Mucosa of descending colon (tissue), 3 donors: Measurements from ENCODE around the gene LSP1. TPM values are rescaled to one million over a fixed set of nuclear protein-coding genes. Genes with fewer than 3 reads are reported as not detected.
A peak's percentile ranks its signal among the peaks of the same experiment; 100 is the strongest.

Source experiments
- ATAC-seq: fragments of 200-7000 bp; cut with Tn5 transposase; one replicate; pipeline ENCODE4 v1.9.1; 2020; ENCODE audit warnings: mild to moderate bottlenecking, moderate library complexity
- DNase-seq, 3 donors: peaks; one replicate each; pipeline ENCODE4 v3.0.0-alpha.2; 2020
- H3K36me3 ChIP-seq: fragments of 200-600 bp; one replicate; pipeline ENCODE4 v1.8.0; 2021; ENCODE audit warnings: low read depth, mild to moderate bottlenecking
- H3K4me1 ChIP-seq: fragments of 200-600 bp; one replicate; pipeline ENCODE4 v1.8.0; 2021; ENCODE audit warnings: low read depth, mild to moderate bottlenecking
- H3K4me3 ChIP-seq: fragments of 200-600 bp; one replicate; pipeline ENCODE4 v1.8.0; 2021; ENCODE audit warnings: mild to moderate bottlenecking
- H3K9me3 ChIP-seq: fragments of 200-600 bp; one replicate; pipeline ENCODE4 v1.8.0; 2021; ENCODE audit warnings: mild to moderate bottlenecking
- CTCF ChIP-seq: fragments of 200-600 bp; IDR thresholded peaks from one replicate; pipeline ENCODE4 v1.8.0; 2022; ENCODE audit warnings: antibody characterized with exemption, mild to moderate bottlenecking
- intact Hi-C, 2 donors: fragments of 100-400 bp; cut with DNase I in 1 of 2; cut with micrococcal nuclease in 1 of 2; formaldehyde crosslinking; loops; one replicate each; pipeline versions ENCODE4 v1.11.0 to v1.11.1; 2022; cut with DNase I, micrococcal nuclease
- total RNA-seq, 3 donors: library from RNA; stranded (reverse); fragmentation: NEBNext Ultra II Directional in 2 of 3; extraction: Animal tissue kit (Norgen Biotek cat#: 25700) in 2 of 3; gene quantifications; one replicate each; pipeline versions ENCODE4 v1.2.1 to v1.2.4, GENCODE V29; 2021 to 2023
- donor health status: DM: no; HTN: no; CAD: no; lungs with moderate emphysema.
- donor health status: DM: no; HTN: no; CAD: no.
- donor health status: DM: no; HTN: yes; CAD: no.

LSP1 gene
- total RNA-seq, 3 donors from 2014 or later, result 18.5 to 32.2 (median 23.6) TPM

GRCh38 chr11:1829039-1829820, 23.7 kb upstream of the LSP1 start:
- Histone ChIP-seq H3K4me3 (no peak overlapping the region), H3K9me3 (no peaks in the 10 kb centered on the region), H3K36me3 (no peaks in the 10 kb centered on the region), H3K4me1 (peaks cover 41% of the 10 kb centered on the region)
- peak in 1 of 3 donors; percentile 17 for DNase-seq
- no peak for TF ChIP-seq CTCF
- ATAC-seq, result no peak
- intact Hi-C loops, result loop anchor here in 1 of 2 donors (5.0 kb wide), 1 partner anchor 137 kb away; no protein-coding TSS in a partner anchor

GRCh38 chr11:1830004-1830321, 22.9 kb upstream of the LSP1 start:
- H3K9me3 ChIP-seq, result no peaks in the 10 kb centered on the region
- H3K4me3 ChIP-seq, result no peak overlapping the region
- no peak for ATAC-seq
- H3K36me3 ChIP-seq, result no peaks in the 10 kb centered on the region
- TF ChIP-seq CTCF, result no peak
- intact Hi-C loops, result loop anchor here in 1 of 2 donors (5.0 kb wide), 2 partner anchors 68 to 178 kb away; partner anchors contain the start of gene CTSD
- peaks cover 48% of the 10 kb centered on the region for H3K4me1 ChIP-seq
- peak in 1 of 3 donors; percentile 45 for DNase-seq

- no peaks in the 10 kb centered on the region for H3K36me3 ChIP-seq
- peak; percentile 72 for ATAC-seq
- no peak overlapping the region for H3K4me3 ChIP-seq
- no peak for TF ChIP-seq CTCF
- DNase-seq, result peak; percentile 87 to 91 (median 89)
- peaks cover 49% of the 10 kb centered on the region for H3K4me1 ChIP-seq
- intact Hi-C loops, result loop anchor here in 1 of 2 donors (5.0 kb wide), 2 partner anchors 68 to 178 kb away; partner anchors contain the start of gene CTSD
- H3K9me3 ChIP-seq, result no peaks in the 10 kb centered on the region
Observed at GRCh38 chr11:1830322-1831223, 22.3 kb upstream of the LSP1 start.

GRCh38 chr11:1831338-1832210, 21.3 kb upstream of the LSP1 start:
- no peak overlapping the region for H3K4me3 ChIP-seq
- ATAC-seq (no peak), DNase-seq (peak in 1 of 3 donors; percentile 45)
- H3K36me3 ChIP-seq, result no peaks in the 10 kb centered on the region
- no peaks in the 10 kb centered on the region for H3K9me3 ChIP-seq
- intact Hi-C loops, result loop anchor here (2.0 to 5.0 kb wide), 3 partner anchors 69 to 179 kb away; partner anchors contain the start of gene CTSD (in 1 of the 2)
- peaks cover 49% of the 10 kb centered on the region for H3K4me1 ChIP-seq
- TF ChIP-seq CTCF, result no peak
